HEK293T (cell line): ENCODE data around the gene NME3.

ENCODE experiments used
- FOXA1 ChIP-seq: fragments of 450-650 bp; IDR thresholded peaks from 2 replicates; pipeline ENCODE4 v1.6.1; 2016; ENCODE audit warnings: mild to moderate bottlenecking
- FOXM1 ChIP-seq: fragments of 450-650 bp; IDR thresholded peaks from 2 replicates; pipeline ENCODE4 v1.6.1; 2017; ENCODE audit warnings: mild to moderate bottlenecking, borderline replicate concordance
- PKNOX1 ChIP-seq: fragments of 450-650 bp; IDR thresholded peaks from 2 replicates; pipeline ENCODE4 v1.6.1; 2016

DNA sequence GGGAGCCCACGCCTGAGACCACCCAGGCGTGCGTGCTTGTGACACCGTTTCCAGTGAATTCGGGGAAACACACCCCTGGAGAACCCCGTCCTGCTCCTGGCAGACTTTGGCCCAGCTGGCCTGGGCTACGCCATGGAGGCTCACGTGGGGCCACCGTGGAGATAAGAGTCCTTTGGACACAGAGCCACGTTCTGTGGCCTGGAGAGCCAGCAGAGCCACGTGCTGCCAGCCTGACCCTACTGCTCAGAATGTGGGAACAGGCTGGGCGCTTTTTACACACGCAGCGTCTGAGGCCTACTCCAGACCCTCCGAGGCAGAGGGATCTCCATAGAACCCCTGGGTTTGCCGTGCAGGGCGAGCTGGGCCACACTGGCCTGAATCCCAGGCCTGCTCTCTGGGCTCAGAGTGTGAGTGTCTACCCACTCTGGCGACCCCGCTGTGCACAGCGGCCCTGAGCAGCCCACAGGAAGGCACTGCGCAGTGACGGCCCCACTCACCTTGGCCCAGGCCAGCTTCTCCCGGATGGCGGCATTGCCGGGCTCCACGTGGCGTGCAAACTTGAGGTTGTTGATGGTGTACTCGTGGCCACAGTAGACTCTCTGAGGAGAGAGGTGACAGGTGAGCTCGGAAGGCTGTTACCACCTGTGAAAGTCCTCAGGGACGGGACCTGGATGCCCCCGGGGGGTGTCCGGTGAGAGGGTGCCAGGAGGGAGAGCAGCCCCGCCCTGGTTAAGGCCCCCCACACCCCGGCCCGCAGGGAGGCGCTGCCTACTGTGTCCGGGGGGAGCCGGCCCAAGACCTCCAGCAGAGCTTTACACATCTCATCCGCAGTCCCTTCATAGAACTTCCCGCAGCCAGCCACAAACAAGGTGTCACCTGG lies 45.3 kb upstream of the NME3 start:
- no peak for TF ChIP-seq FOXA1
- TF ChIP-seq PKNOX1 = no peak
- TF ChIP-seq FOXM1 = no peak
